SK-N-SH (cell line): ENCODE measurements around the gene CFAP57. TPM values are rescaled to one million over a fixed set of nuclear protein-coding genes. Genes with fewer than 3 reads are reported as not detected.

Experiments
- CTCF ChIA-PET: fragments of 300-600, 350-600 bp; formaldehyde crosslinking; extraction: SDS; loops from one replicate; lab custom pipeline; 2021; lab: Yijun Ruan, JAX
- POLR2A ChIA-PET: fragments of 350-600 bp; sonication (Branson Sonifier 250); formaldehyde crosslinking; extraction: SDS; loops from one replicate; lab custom pipeline; 2020; ENCODE audit warnings: antibody characterized with exemption, inconsistent platforms; lab: Yijun Ruan, JAX
- DNase-seq: peaks from one replicate; pipeline ENCODE4 v3.0.0; 2012
- H2AFZ ChIP-seq: fragments of 200-600 bp; sonication (generic); 2 replicates; pipeline ENCODE4 v1.8.1; 2016; ENCODE audit warnings: antibody characterized with exemption, mild to moderate bottlenecking, low read depth
- H3F3A ChIP-seq: fragments of 200-600 bp; sonication (generic); replicated peaks from 2 replicates; pipeline ENCODE3; 2016; ENCODE audit warnings: antibody characterized with exemption, mild to moderate bottlenecking; ENCODE audit not compliant: insufficient read depth
- H3K27ac ChIP-seq, 2 experiments: fragments of 200-500 bp in 1 of 2; fragments of 200-600 bp in 1 of 2; sonication (Bioruptor generic) in 1 of 2; sonication (generic), shearing (Covaris generic) in 1 of 2; 2 replicates each; pipeline versions ENCODE4 v1.5.1 to v1.6.1; 2014 to 2016; ENCODE audit warnings: low read depth in 2 of 2, inconsistent platforms in 1 of 2, low read length in 1 of 2, mild to moderate bottlenecking in 1 of 2, mixed read lengths in 1 of 2
- H3K27me3 ChIP-seq: fragments of 200-600 bp; sonication (generic), shearing (Covaris generic); 2 replicates; pipeline ENCODE4 v1.6.1; 2016; ENCODE audit warnings: mixed run types; ENCODE audit not compliant: insufficient read depth
- H3K36me3 ChIP-seq, 2 experiments: fragments of 200-500 bp in 1 of 2; fragments of 200-600 bp in 1 of 2; sonication (Bioruptor generic) in 1 of 2; sonication (generic) in 1 of 2; replicated peaks in 1 of 2; 2 replicates each; pipeline versions ENCODE3 to v1.5.1; 2014 to 2016; ENCODE audit warnings: low read length in 1 of 2, mild to moderate bottlenecking in 1 of 2; ENCODE audit not compliant: insufficient read depth in 2 of 2, control insufficient read depth in 1 of 2
- H3K4me1 ChIP-seq, 2 experiments: fragments of 200-500 bp in 1 of 2; fragments of 200-600 bp in 1 of 2; sonication (Bioruptor generic) in 1 of 2; sonication (generic), shearing (Covaris generic) in 1 of 2; 2 replicates each; pipeline versions ENCODE4 v1.5.1 to v1.6.1; 2014 to 2016; ENCODE audit warnings: low read depth in 1 of 2, low read length in 1 of 2, mixed run types in 1 of 2; ENCODE audit not compliant: insufficient read depth in 2 of 2, control insufficient read depth in 1 of 2
- H3K4me2 ChIP-seq: fragments of 200-600 bp; sonication (generic), shearing (Covaris generic); 2 replicates; pipeline ENCODE4 v1.6.1; 2017; ENCODE audit warnings: mixed run types
- H3K4me3 ChIP-seq, 2 experiments: fragments of 200-500 bp in 1 of 2; fragments of 200-600 bp in 1 of 2; sonication (Bioruptor generic) in 1 of 2; sonication (generic), shearing (Covaris generic) in 1 of 2; 2 replicates each; pipeline versions ENCODE4 v1.5.1 to v1.8.1; 2014 to 2016; ENCODE audit warnings: low read depth in 2 of 2, inconsistent platforms in 1 of 2, low read length in 1 of 2, mild to moderate bottlenecking in 1 of 2, mixed read lengths in 1 of 2, moderate library complexity in 1 of 2
- H3K79me2 ChIP-seq: fragments of 200-600 bp; sonication (generic); 2 replicates; pipeline ENCODE4 v1.8.1; 2017; ENCODE audit warnings: mild to moderate bottlenecking; ENCODE audit not compliant: insufficient read depth
- H3K9ac ChIP-seq: fragments of 200-600 bp; sonication (generic); 2 replicates; pipeline ENCODE4 v1.6.1; 2017; ENCODE audit warnings: mixed run types
- H3K9me2 ChIP-seq: fragments of 200-600 bp; sonication (generic); 2 replicates; pipeline ENCODE4 v1.6.1; 2017; ENCODE audit warnings: mixed run types
- H3K9me3 ChIP-seq: fragments of 200-600 bp; sonication (generic); 2 replicates; pipeline ENCODE4 v1.6.1; 2017; ENCODE audit warnings: mixed run types, mild to moderate bottlenecking, moderate library complexity
- H4K20me1 ChIP-seq: fragments of 200-600 bp; sonication (generic); 2 replicates; pipeline ENCODE4 v1.6.1; 2017; ENCODE audit warnings: mild to moderate bottlenecking, mixed run types; ENCODE audit not compliant: insufficient read depth
- ELF1 ChIP-seq: IDR thresholded peaks from 2 replicates; pipeline ENCODE4 v1.4.0; 2012
- FOSL2 ChIP-seq: IDR thresholded peaks from 2 replicates; pipeline ENCODE4 v1.4.0; 2012; ENCODE audit warnings: low read depth, mild to moderate bottlenecking, moderate library complexity, borderline replicate concordance
- FOXJ3 ChIP-seq: sonication (generic); formaldehyde crosslinking; IDR thresholded peaks from 2 replicates; pipeline ENCODE4 v1.5.1; 2020; ENCODE audit warnings: mild to moderate bottlenecking, missing genetic modification reagents
- FOXM1 ChIP-seq: IDR thresholded peaks from 2 replicates; pipeline ENCODE4 v1.4.0; 2012; ENCODE audit warnings: low read depth, mild to moderate bottlenecking
- GATA2 ChIP-seq: sonication (generic); formaldehyde crosslinking; IDR thresholded peaks from 2 replicates; pipeline ENCODE4 v1.5.0; 2020; ENCODE audit warnings: mild to moderate bottlenecking, missing genetic modification reagents
- JUND ChIP-seq: IDR thresholded peaks from 2 replicates; pipeline ENCODE4 v1.4.0; 2012
- MXI1 ChIP-seq: IDR thresholded peaks from 2 replicates; pipeline ENCODE4 v1.6.1; 2012; ENCODE audit warnings: mild to moderate bottlenecking, low read depth, low read length, improper control_type of control experiment
- NRF1 ChIP-seq: IDR thresholded peaks from 2 replicates; pipeline ENCODE4 v1.6.1; 2012; ENCODE audit warnings: low read depth, mild to moderate bottlenecking, low read length
- REST ChIP-seq: IDR thresholded peaks from 2 replicates; pipeline ENCODE4 v1.6.1; 2012; ENCODE audit warnings: mild to moderate bottlenecking, low read depth, low read length, moderate library complexity
- TAF1 ChIP-seq: IDR thresholded peaks from 2 replicates; pipeline ENCODE4 v1.6.1; 2012; ENCODE audit warnings: low read depth, mild to moderate bottlenecking, low read length, moderate library complexity, borderline replicate concordance
- USF1 ChIP-seq: IDR thresholded peaks from 2 replicates; pipeline ENCODE4 v1.4.0; 2012; ENCODE audit warnings: low read depth, borderline replicate concordance
- USF2 ChIP-seq: fragments of 150-350 bp; IDR thresholded peaks from 2 replicates; pipeline ENCODE4 v1.6.1; 2017; ENCODE audit warnings: antibody characterized with exemption, low read length, low read depth, borderline replicate concordance
- ZBTB33 ChIP-seq: IDR thresholded peaks from 2 replicates; pipeline ENCODE4 v1.4.0; 2012; ENCODE audit warnings: low read depth, borderline replicate concordance
- WGBS: methylation state at CpG from one replicate; pipeline ENCODE4 v1.1.6; 2017; ENCODE audit warnings: low lambda C conversion rate; 5-methylcytosine and 5-hydroxymethylcytosine counted together
- polyA plus RNA-seq, 3 experiments: library from polyadenylated mRNA; depleted of rRNA; stranded (reverse); fragments of >200 nt; gene quantifications; 2 replicates each; pipeline ENCODE4 v1.2.3, GENCODE V29; 2012

CFAP57 gene
- polyA plus RNA-seq, 1 of the 3 experiments (the other 2 are of a cell fraction), result 0.36 TPM

- DNase-seq, result no peak
- Histone ChIP-seq H3K79me2 (no peaks in the 10 kb centered on the region), H3K9ac (no peak overlapping the region), H3K36me3 (no peaks in the 10 kb centered on the region), H3K27ac (no peak overlapping the region), H4K20me1 (no peaks in the 10 kb centered on the region), H3F3A (peaks cover 6% of the 10 kb centered on the region), H3K4me1 (peaks cover 6 to 8% of the 10 kb centered on the region in 2 experiments; a peak in 2 of 4 replicates), H3K4me2 (no peak overlapping the region), H3K4me3 (no peak overlapping the region), H3K27me3 (no peaks in the 10 kb centered on the region), H3K9me2 (no peaks in the 10 kb centered on the region), H2AFZ (no peak overlapping the region), H3K9me3 (no peaks in the 10 kb centered on the region)
- POLR2A ChIA-PET, result no interaction called here
- WGBS, result 86% methylated on average over 5 of the region's 5 CpGs
- CTCF ChIA-PET, result interaction anchor here (1.1 to 3.6 kb wide), 2 partner anchors 123 to 180 kb away, joined by 3 to 17 read pairs; no protein-coding TSS in a partner anchor
- TF ChIP-seq REST (no peak), USF2 (no peak), JUND (no peak), FOSL2 (no peak), TAF1 (no peak), ELF1 (no peak), NRF1 (no peak), GATA2 (no peak), USF1 (no peak), FOXJ3 (CRISPR knock-in tag) (no peak), MXI1 (no peak), ZBTB33 (no peak), FOXM1 (no peak)
These were observed 61.5 kb downstream of the CFAP57 start for GRCh38 chr1:43233631-43234030.
